ENCODE measurements around the gene DNMBP.

Gene DNMBP

GRCh38 chr10:99835947-99836346, 173.8 kb downstream of the DNMBP start:
- DNase-seq (ENCODE audit: low read depth in 2 of 2): no peak

- no peak for DNase-seq (ENCODE audit: low read depth in 2 of 2)
Measured at GRCh38 chr10:99834410-99834809, 175.3 kb downstream of the DNMBP start.

GRCh38 chr10:99832439-99832838, 177.3 kb downstream of the DNMBP start:
- DNase-seq (ENCODE audit: low read depth in 2 of 2): no peak

GRCh38 chr10:99828464-99828863, 181.3 kb downstream of the DNMBP start:
- no peak for DNase-seq (ENCODE audit: low read depth in 2 of 2)

- DNase-seq (ENCODE audit: low read depth in 2 of 2): no peak
Measured at GRCh38 chr10:99827936-99828335, 181.8 kb downstream of the DNMBP start.
